Liver (tissue), 3 donors: ENCODE results near the gene BTG4.

ENCODE experiments used
- GABPA ChIP-seq, 2 donors: IDR thresholded peaks in 1 of 2; conservative IDR thresholded peaks in 1 of 2; 2 replicates each; pipeline ENCODE4 v1.6.1; 2016; ENCODE audit warnings: antibody characterized with exemption in 2 of 2, mild to moderate bottlenecking in 1 of 2, moderate library complexity in 1 of 2
- HNF4G ChIP-seq: IDR thresholded peaks from 2 replicates; pipeline ENCODE4 v1.6.1; 2016; ENCODE audit warnings: antibody characterized with exemption
- JUND ChIP-seq, 2 donors: IDR thresholded peaks; 2 replicates each; pipeline ENCODE4 v1.6.1; 2016; ENCODE audit warnings: antibody characterized with exemption in 2 of 2
- MAX ChIP-seq: IDR thresholded peaks from 2 replicates; pipeline ENCODE4 v1.6.1; 2016; ENCODE audit warnings: antibody characterized with exemption
- REST ChIP-seq: IDR thresholded peaks from 2 replicates; pipeline ENCODE4 v1.6.1; 2016; ENCODE audit warnings: antibody characterized with exemption, mild to moderate bottlenecking
- SP1 ChIP-seq: IDR thresholded peaks from 2 replicates; pipeline ENCODE4 v1.6.1; 2018; ENCODE audit warnings: antibody characterized with exemption, mild to moderate bottlenecking
- TF ChIP-seq, protein P1 (sequence below): fragments of 150-350 bp; IDR thresholded peaks from 2 replicates; pipeline ENCODE4 v1.5.1; 2017; ENCODE audit warnings: improper control_type of control experiment, low read depth, low read length; ENCODE audit not compliant: missing input control
- donor health status: healthy.
- donor health status: healthy.

DNA sequence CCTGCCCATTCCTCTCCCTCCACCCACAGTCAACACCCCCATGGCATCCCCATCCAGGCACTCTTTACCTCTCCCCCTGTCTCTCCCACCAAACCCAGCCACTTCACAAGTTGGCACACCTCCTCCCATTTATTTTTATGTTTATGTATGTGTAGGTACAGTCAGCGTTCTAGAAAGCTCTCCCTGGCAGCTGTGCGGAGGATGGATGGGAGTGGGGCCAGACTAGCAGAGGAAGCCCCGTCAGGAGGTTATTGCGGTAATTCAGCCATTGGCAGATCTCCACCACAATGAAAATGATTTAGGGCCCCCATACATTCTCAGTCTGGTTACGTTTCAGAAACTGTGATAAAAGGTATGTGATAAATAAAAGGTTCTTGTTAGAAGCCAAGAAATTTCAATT lies 51.3 kb downstream of the BTG4 start:
- TF ChIP-seq GABPA (IDR thresholded peaks at IDR 0.05 in 1 of 2, conservative IDR thresholded peaks at IDR 0.05 in 1 of 2) (no peak), HNF4G (no peak), SP1 (no peak), REST (no peak), MAX (no peak), JUND (IDR thresholded peaks at IDR 0.05) (no peak)
- TF ChIP-seq, protein P1, sequence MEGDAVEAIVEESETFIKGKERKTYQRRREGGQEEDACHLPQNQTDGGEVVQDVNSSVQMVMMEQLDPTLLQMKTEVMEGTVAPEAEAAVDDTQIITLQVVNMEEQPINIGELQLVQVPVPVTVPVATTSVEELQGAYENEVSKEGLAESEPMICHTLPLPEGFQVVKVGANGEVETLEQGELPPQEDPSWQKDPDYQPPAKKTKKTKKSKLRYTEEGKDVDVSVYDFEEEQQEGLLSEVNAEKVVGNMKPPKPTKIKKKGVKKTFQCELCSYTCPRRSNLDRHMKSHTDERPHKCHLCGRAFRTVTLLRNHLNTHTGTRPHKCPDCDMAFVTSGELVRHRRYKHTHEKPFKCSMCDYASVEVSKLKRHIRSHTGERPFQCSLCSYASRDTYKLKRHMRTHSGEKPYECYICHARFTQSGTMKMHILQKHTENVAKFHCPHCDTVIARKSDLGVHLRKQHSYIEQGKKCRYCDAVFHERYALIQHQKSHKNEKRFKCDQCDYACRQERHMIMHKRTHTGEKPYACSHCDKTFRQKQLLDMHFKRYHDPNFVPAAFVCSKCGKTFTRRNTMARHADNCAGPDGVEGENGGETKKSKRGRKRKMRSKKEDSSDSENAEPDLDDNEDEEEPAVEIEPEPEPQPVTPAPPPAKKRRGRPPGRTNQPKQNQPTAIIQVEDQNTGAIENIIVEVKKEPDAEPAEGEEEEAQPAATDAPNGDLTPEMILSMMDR: no peak
